ENCODE data around the gene ADAMTS7. TPM values are rescaled to one million over a fixed set of nuclear protein-coding genes. Genes with fewer than 3 reads are reported as not detected.
A peak's percentile ranks its signal among the peaks of the same experiment; 100 is the strongest.
"Not testable (repeated sequence)": the region's sequence is repeated elsewhere in the genome, so short reads cannot be mapped to it uniquely, and the experiment has no call there.

Gene ADAMTS7
- total RNA-seq, 3 donors from 2014 or later, result 1.3 to 5.7 (median 1.8) TPM

GRCh38 chr15:78757636-78757905 is 53.7 kb downstream of the ADAMTS7 start:
- Histone ChIP-seq H3K9me3 (no peaks in the 10 kb centered on the region), H3K36me3 (ENCODE audit: low read depth) (no peaks in the 10 kb centered on the region), H3K4me1 (ENCODE audit: low read depth) (no peaks in the 10 kb centered on the region), H3K4me3 (no peak overlapping the region)
- intact Hi-C loops (cut with DNase I, micrococcal nuclease), result no loop called here
- no peak for DNase-seq
- no peak for TF ChIP-seq CTCF (IDR thresholded peaks at IDR 0.05)
- no peak for ATAC-seq

DNA sequence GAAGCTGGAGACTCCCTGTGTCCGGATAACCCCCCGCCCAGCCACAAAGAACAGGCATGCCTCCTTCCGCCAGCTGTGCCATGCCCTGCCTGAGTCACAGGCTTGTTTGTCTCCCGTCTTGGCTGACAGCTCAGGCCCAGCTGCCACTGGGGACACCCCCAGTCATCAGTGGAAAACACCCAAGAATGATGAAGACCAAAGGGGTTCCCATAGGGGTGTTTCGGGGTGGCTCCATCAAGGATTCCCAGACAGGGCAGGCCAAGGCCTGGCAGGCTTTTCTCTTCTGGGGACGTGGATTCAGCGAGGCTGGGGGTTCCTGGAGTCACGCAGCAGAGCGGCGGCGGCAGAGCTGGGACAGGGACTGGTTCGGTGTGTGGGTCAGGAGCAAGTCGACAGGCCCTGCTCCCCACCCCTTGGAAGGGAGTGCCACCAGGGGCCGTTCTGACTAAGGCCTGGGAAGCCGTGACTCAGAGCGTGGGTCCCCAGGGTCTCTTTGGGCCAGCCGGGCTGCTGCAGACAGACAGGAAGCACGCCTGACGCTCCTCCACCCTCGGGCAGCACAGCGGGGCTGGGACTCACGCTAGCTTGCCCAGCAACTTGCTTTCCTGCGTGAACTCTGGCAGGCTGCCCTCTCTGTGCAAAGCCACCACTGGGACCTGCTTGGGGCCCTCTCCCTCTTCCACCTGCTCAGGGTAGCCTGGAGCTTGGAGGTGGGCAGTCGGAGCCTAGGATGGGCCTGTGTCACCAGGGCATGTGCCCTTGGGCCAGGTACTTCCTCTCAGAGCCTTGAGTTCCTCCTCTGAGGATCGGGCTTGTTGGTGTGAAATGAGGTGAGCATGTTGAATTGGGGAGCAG is 54.3 kb downstream of the ADAMTS7 start:
- H3K36me3 ChIP-seq (ENCODE audit: low read depth); intact Hi-C loops (cut with DNase I, micrococcal nuclease); H3K4me1 ChIP-seq (ENCODE audit: low read depth); H3K9me3 ChIP-seq; H3K4me3 ChIP-seq: not testable (repeated sequence)
- peak in 2 of 3 donors; percentile 17 to 87 for DNase-seq
- ATAC-seq, result peak; percentile 48

DNA sequence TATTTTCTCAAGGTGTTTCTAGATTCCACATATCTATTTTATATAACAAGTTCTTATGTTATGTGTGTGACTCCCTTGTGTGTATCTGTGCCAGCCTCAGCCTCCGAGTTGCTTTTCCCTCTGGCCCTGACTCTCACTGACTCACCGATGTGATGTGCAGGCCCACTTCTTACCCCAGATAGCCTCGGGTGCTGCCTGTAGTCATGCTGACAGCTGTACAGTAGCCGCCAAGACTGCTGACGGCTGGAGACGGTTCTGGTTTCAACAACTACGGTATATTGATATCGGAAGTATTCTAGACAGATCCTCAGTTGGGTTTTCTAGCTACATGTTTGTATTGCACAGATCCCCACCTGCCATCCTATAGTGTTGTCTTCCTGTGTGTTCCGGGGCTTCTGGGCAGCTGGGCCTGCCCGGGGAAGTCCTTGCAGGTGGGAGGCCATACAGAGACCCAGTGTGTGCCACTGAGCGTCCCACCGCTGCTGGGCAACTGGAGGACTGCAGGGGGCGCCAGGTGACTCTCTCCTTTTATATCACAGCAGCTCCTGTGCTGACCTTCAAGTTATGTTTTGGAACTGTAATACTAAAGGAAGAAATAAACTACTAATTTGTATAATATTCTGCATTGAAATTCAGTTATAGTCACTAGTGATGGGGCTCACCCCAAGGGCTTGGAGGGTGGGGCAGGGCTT is 55.2 kb downstream of the ADAMTS7 start:
- ATAC-seq (peak; percentile 25), DNase-seq (peak; percentile 39 to 49 (median 43))
- H3K4me1 ChIP-seq (ENCODE audit: low read depth); H3K9me3 ChIP-seq; H3K4me3 ChIP-seq; intact Hi-C loops (cut with DNase I, micrococcal nuclease); H3K36me3 ChIP-seq (ENCODE audit: low read depth): not testable (repeated sequence)

- ATAC-seq; H3K4me3 ChIP-seq; H3K36me3 ChIP-seq (ENCODE audit: low read depth); H3K4me1 ChIP-seq (ENCODE audit: low read depth); H3K9me3 ChIP-seq; intact Hi-C loops (cut with DNase I, micrococcal nuclease): not testable (repeated sequence)
- DNase-seq, result peak in 2 of 3 donors; percentile 7 to 42
Measured at GRCh38 chr15:78754637-78755280, 56.5 kb downstream of the ADAMTS7 start.

GRCh38 chr15:78753751-78754535 is 57.3 kb downstream of the ADAMTS7 start:
- H3K9me3 ChIP-seq; H3K36me3 ChIP-seq (ENCODE audit: low read depth); H3K4me1 ChIP-seq (ENCODE audit: low read depth); ATAC-seq; intact Hi-C loops (cut with DNase I, micrococcal nuclease); H3K4me3 ChIP-seq: not testable (repeated sequence)
- peak in 2 of 3 donors; percentile 14 to 19 for DNase-seq

DNA sequence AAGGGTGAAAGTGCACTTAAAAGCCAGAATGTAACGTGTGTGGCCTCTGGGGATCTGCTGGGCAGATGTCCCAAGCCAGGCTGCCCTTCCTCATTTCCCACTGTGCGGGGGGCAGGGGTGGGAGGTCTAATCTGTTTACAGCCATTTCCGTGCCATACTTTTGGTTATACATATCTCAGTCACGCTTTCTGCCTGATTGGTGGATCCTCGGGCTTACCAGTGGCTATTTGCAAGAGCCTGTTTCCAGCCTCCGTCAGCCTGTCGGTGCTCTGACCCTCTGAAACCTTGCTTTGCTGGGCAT is 58.0 kb downstream of the ADAMTS7 start:
- H3K4me3 ChIP-seq; intact Hi-C loops (cut with DNase I, micrococcal nuclease); H3K4me1 ChIP-seq (ENCODE audit: low read depth); H3K9me3 ChIP-seq; H3K36me3 ChIP-seq (ENCODE audit: low read depth); ATAC-seq: not testable (repeated sequence)
- peak in 1 of 3 donors; percentile 3 for DNase-seq

DNA sequence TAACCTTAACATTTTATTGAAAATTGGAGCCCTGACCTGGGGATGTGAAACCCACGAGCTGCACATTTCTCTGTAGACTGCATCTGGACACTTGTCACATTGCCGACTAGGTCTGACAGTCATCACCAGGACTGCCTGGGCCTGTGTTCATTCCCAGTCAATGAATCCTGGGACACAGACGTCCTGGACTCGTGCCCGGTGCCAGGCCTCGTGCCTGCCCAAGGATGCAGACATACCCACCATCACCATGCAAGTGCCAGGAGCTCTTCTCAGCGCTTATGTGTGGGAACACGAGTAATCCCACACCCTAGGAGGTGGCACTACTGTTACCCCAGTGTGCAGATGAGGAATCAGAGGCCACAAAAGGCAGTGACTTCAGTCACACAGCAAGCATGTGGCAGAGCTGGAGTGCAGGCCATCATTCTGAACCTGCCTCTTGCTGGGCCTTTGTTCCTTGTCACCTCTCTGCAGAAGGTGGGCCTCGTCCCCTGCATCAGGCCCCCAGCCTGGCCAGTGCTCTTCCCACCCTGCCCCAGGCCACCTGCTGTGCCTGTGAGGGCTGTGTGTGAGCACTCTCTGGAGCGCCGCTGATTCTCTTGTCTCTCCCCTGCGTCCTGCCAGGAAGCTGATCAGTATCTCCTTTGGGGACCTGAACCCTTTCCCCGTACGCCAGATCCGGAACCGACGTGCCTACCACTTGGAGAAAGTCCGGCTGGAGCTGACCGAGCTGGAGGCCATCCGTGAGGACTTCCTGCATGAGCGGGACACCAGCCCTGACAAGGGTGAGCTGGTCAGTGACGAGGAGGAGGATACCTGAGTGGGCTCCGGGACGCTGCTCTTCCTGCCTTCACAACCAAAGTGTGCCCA is 58.5 kb downstream of the ADAMTS7 start:
- Histone ChIP-seq H3K4me3 (no peak overlapping the region), H3K9me3 (no peaks in the 10 kb centered on the region), H3K36me3 (ENCODE audit: low read depth) (no peaks in the 10 kb centered on the region), H3K4me1 (ENCODE audit: low read depth) (no peaks in the 10 kb centered on the region)
- intact Hi-C loops (cut with DNase I, micrococcal nuclease), result no loop called here
- peak in 1 of 3 donors; percentile 14 for DNase-seq
- no peak for TF ChIP-seq CTCF (IDR thresholded peaks at IDR 0.05)
- no peak for ATAC-seq
